Spleen (tissue), 7 donors: ENCODE results near the gene RPL18.

Source experiments
- CTCF ChIP-seq, 11 experiments: fragments of 200-600 bp in 7 of 11; fragments of 450-650 bp in 4 of 11; sonication (generic) in 4 of 11; IDR thresholded peaks in 8 of 11; conservative IDR thresholded peaks in 3 of 11; 1 replicate in 7 of 11; 2 replicates in 4 of 11; pipeline versions ENCODE4 v1.4.0 to v1.8.0; 2016 to 2021; ENCODE audit warnings: antibody characterized with exemption in 11 of 11, inconsistent platforms in 4 of 11, mild to moderate bottlenecking in 1 of 11
- POLR2AphosphoS5 ChIP-seq, 3 donors: sonication (generic); formaldehyde crosslinking; IDR thresholded peaks; one replicate each; pipeline ENCODE4 v1.5.1; 2017; ENCODE audit warnings: antibody characterized with exemption in 3 of 3
- donor health status: DM: no; HTN: no; CAD: no; lungs with moderate emphysema.
- donor health status: DM: no; HTN: no; CAD: no.
- donor health status: DM: no; HTN: no; CAD: no.

- TF ChIP-seq POLR2AphosphoS5 (IDR thresholded peaks at IDR 0.05) (no peak), CTCF (IDR thresholded peaks at IDR 0.05 in 8 of 11, conservative IDR thresholded peaks at IDR 0.05 in 3 of 11) (no peak)
Observed at GRCh38 chr19:48603001-48603400, 16.0 kb downstream of the RPL18 start.
